H1 (cell line): ENCODE data around the gene RFX1. TPM values are rescaled to one million over a fixed set of nuclear protein-coding genes. Genes with fewer than 3 reads are reported as not detected.

Experiments used
- CTCF ChIA-PET: fragments of 300-600 bp; sonication (Branson Sonifier 250); formaldehyde crosslinking; loops from one replicate; lab custom pipeline; 2021; ENCODE audit not compliant: partially characterized antibody; lab: Charles Lee
- POLR2A ChIA-PET: fragments of 300-600 bp; sonication (Branson Sonifier 250); formaldehyde crosslinking; loops from one replicate; lab custom pipeline; 2021; ENCODE audit warnings: inconsistent platforms; ENCODE audit not compliant: partially characterized antibody; lab: Charles Lee
- DNase-seq, 2 experiments: peaks; one replicate each; pipeline versions ENCODE4 v3.0.0 to v3.0.0-alpha.2; 2010 to 2022; ENCODE audit warnings: low spot score in 2 of 2, low read depth in 1 of 2, mixed read lengths in 1 of 2
- FAIRE-seq: peaks from 2 replicates; lab custom pipeline; 2011; peaks lifted over from hg19 to GRCh38; lab: Jason Lieb, UNC
- H2AFZ ChIP-seq: 2 replicates; pipeline ENCODE4 v1.8.1; 2012; ENCODE audit warnings: low read length, inconsistent platforms
- H2AK5ac ChIP-seq: 2 replicates; pipeline ENCODE4 v1.6.1; 2013; ENCODE audit warnings: low read depth, low read length
- H2BK120ac ChIP-seq: replicated peaks from 2 replicates; pipeline ENCODE3; 2013; ENCODE audit warnings: low read depth, low read length, inconsistent platforms
- H2BK12ac ChIP-seq: 2 replicates; pipeline ENCODE4 v1.6.1; 2013; ENCODE audit warnings: low read depth, low read length
- H2BK15ac ChIP-seq: 2 replicates; pipeline ENCODE4 v1.6.1; 2013; ENCODE audit warnings: low read length
- H2BK20ac ChIP-seq: 2 replicates; pipeline ENCODE4 v1.6.1; 2013; ENCODE audit warnings: low read length
- H2BK5ac ChIP-seq: 2 replicates; pipeline ENCODE4 v1.6.1; 2013; ENCODE audit warnings: low read depth, low read length
- H3K14ac ChIP-seq: 2 replicates; pipeline ENCODE4 v1.6.1; 2013; ENCODE audit warnings: inconsistent platforms; ENCODE audit not compliant: insufficient read length
- H3K18ac ChIP-seq: 2 replicates; pipeline ENCODE4 v1.6.1; 2013; ENCODE audit warnings: low read length; ENCODE audit errors: extremely low read depth
- H3K23ac ChIP-seq: 2 replicates; pipeline ENCODE4 v1.6.1; 2013; ENCODE audit warnings: inconsistent platforms; ENCODE audit not compliant: insufficient read length
- H3K23me2 ChIP-seq: 2 replicates; pipeline ENCODE4 v1.6.1; 2013; ENCODE audit warnings: low read depth, low read length
- H3K27ac ChIP-seq: 2 replicates; pipeline ENCODE4 v1.6.1; 2011; ENCODE audit warnings: low read depth, low read length, inconsistent platforms
- H3K27me3 ChIP-seq, 4 experiments: replicated peaks in 1 of 4; 1 replicate in 1 of 4; 2 replicates in 3 of 4; pipeline versions ENCODE4 v1.6.1 to v1.8.1; 2011 to 2013; ENCODE audit warnings: low read length in 3 of 4, mild to moderate bottlenecking in 3 of 4, inconsistent platforms in 2 of 4, mixed read lengths in 2 of 4, moderate library complexity in 1 of 4; ENCODE audit not compliant: control insufficient read depth in 3 of 4, insufficient read depth in 3 of 4; ENCODE audit errors: extremely low read depth in 1 of 4
- H3K36me3 ChIP-seq, 4 experiments: 2 replicates each; pipeline versions ENCODE4 v1.6.1 to v1.8.1; 2011 to 2013; ENCODE audit warnings: mild to moderate bottlenecking in 4 of 4, low read length in 3 of 4, moderate library complexity in 2 of 4, control low read depth in 1 of 4, inconsistent platforms in 1 of 4; ENCODE audit not compliant: insufficient read depth in 4 of 4, control insufficient read depth in 2 of 4
- H3K4ac ChIP-seq: replicated peaks from 2 replicates; pipeline ENCODE3; 2013; ENCODE audit warnings: low read length, low read depth, mixed read lengths, inconsistent platforms; ENCODE audit not compliant: insufficient read length
- H3K4me1 ChIP-seq, 4 experiments: replicated peaks in 1 of 4; 1 replicate in 1 of 4; 2 replicates in 3 of 4; pipeline versions ENCODE4 v1.6.1 to v1.8.1; 2011 to 2013; ENCODE audit warnings: low read length in 3 of 4, inconsistent platforms in 2 of 4, mixed read lengths in 1 of 4; ENCODE audit not compliant: insufficient read depth in 4 of 4, control insufficient read depth in 3 of 4
- H3K4me2 ChIP-seq, 2 experiments: 2 replicates each; pipeline versions ENCODE4 v1.6.1 to v1.8.1; 2011 to 2013; ENCODE audit warnings: low read depth in 2 of 2, low read length in 2 of 2, control low read depth in 1 of 2, inconsistent platforms in 1 of 2, mild to moderate bottlenecking in 1 of 2; ENCODE audit not compliant: insufficient read depth in 1 of 2
- H3K4me3 ChIP-seq, 4 experiments: fragments of 200-600, 300-600 bp in 1 of 4; sonication (generic), shearing (Covaris generic), sonication (Bioruptor Twin) in 1 of 4; 2 replicates each; pipeline versions ENCODE4 v1.5.1 to v1.8.1; 2011 to 2016; ENCODE audit warnings: low read length in 4 of 4, low read depth in 3 of 4, control low read depth in 2 of 4, inconsistent platforms in 2 of 4, mild to moderate bottlenecking in 2 of 4, mixed read lengths in 1 of 4, moderate library complexity in 1 of 4; ENCODE audit not compliant: insufficient read depth in 2 of 4; ENCODE audit errors: extremely low read depth in 1 of 4
- H3K56ac ChIP-seq: replicated peaks from 2 replicates; pipeline ENCODE3; 2013; ENCODE audit warnings: low read depth, mild to moderate bottlenecking, mixed read lengths, low read length, inconsistent platforms; ENCODE audit not compliant: insufficient read length
- H3K79me1 ChIP-seq: 2 replicates; pipeline ENCODE4 v1.6.1; 2013; ENCODE audit warnings: low read depth, low read length, control low read depth
- H3K79me2 ChIP-seq, 2 experiments: 2 replicates each; pipeline versions ENCODE4 v1.6.1 to v1.8.1; 2012 to 2013; ENCODE audit warnings: low read length in 2 of 2, mild to moderate bottlenecking in 2 of 2, inconsistent platforms in 1 of 2; ENCODE audit not compliant: insufficient read depth in 2 of 2, control insufficient read depth in 1 of 2
- H3K9ac ChIP-seq, 4 experiments: replicated peaks in 1 of 4; 1 replicate in 1 of 4; 2 replicates in 3 of 4; pipeline versions ENCODE4 v1.6.1 to v1.8.1; 2011 to 2013; ENCODE audit warnings: low read depth in 3 of 4, low read length in 3 of 4, control low read depth in 2 of 4, mild to moderate bottlenecking in 2 of 4, moderate library complexity in 2 of 4, inconsistent platforms in 1 of 4; ENCODE audit errors: extremely low read depth in 1 of 4
- H3K9me3 ChIP-seq, 2 experiments: 2 replicates each; pipeline versions ENCODE4 v1.6.1 to v1.8.1; 2012 to 2013; ENCODE audit warnings: mild to moderate bottlenecking in 2 of 2, moderate library complexity in 2 of 2, control low read depth in 1 of 2, inconsistent platforms in 1 of 2, low read depth in 1 of 2, low read length in 1 of 2, mixed read lengths in 1 of 2; ENCODE audit not compliant: insufficient read depth in 2 of 2
- H4K20me1 ChIP-seq, 2 experiments: replicated peaks in 1 of 2; 2 replicates each; pipeline versions ENCODE3 to v1.8.1; 2011 to 2013; ENCODE audit warnings: inconsistent platforms in 2 of 2, low read length in 2 of 2, mild to moderate bottlenecking in 1 of 2; ENCODE audit not compliant: insufficient read depth in 2 of 2, control insufficient read depth in 1 of 2
- H4K5ac ChIP-seq: 2 replicates; pipeline ENCODE4 v1.6.1; 2013; ENCODE audit warnings: low read length, low read depth, mixed read lengths, inconsistent platforms; ENCODE audit not compliant: insufficient read length
- H4K8ac ChIP-seq: 2 replicates; pipeline ENCODE4 v1.8.0; 2013; ENCODE audit warnings: mild to moderate bottlenecking, moderate library complexity, low read length, inconsistent platforms; ENCODE audit not compliant: insufficient read depth; ENCODE audit errors: extremely low read depth
- H4K91ac ChIP-seq: replicated peaks from 2 replicates; pipeline ENCODE3; 2013; ENCODE audit warnings: low read length, mixed read lengths, inconsistent platforms; ENCODE audit not compliant: insufficient read length
- EP300 ChIP-seq, 2 experiments: IDR thresholded peaks; 1 replicate in 1 of 2; 2 replicates in 1 of 2; pipeline ENCODE4 v1.6.1; 2011 to 2012; ENCODE audit warnings: low read depth in 2 of 2, low read length in 2 of 2, mild to moderate bottlenecking in 2 of 2, borderline replicate concordance in 1 of 2, inconsistent platforms in 1 of 2, moderate library complexity in 1 of 2
- POLR2A ChIP-seq, 2 experiments: IDR thresholded peaks; 1 replicate in 1 of 2; 2 replicates in 1 of 2; pipeline ENCODE4 v1.6.1; 2011; ENCODE audit warnings: low read depth in 2 of 2, low read length in 2 of 2, mild to moderate bottlenecking in 2 of 2; ENCODE audit errors: control extremely low read depth in 1 of 2
- SRF ChIP-seq: IDR thresholded peaks from 2 replicates; pipeline ENCODE4 v1.6.1; 2011; ENCODE audit warnings: mild to moderate bottlenecking, low read depth, low read length, moderate library complexity
- TAF7 ChIP-seq: optimal IDR thresholded peaks from 2 replicates; pipeline ENCODE3; 2011; ENCODE audit warnings: low read depth, mild to moderate bottlenecking, inconsistent platforms, low read length, moderate library complexity, borderline replicate concordance
- YY1 ChIP-seq: IDR thresholded peaks from 2 replicates; pipeline ENCODE4 v1.6.1; 2011; ENCODE audit warnings: low read depth, mild to moderate bottlenecking, low read length
- WGBS, 2 experiments: shearing (Covaris generic) in 1 of 2; methylation state at CpG; one replicate each; pipeline versions ENCODE4 v1.1.6 to v1.1.7; 2013 to 2015; ENCODE audit warnings: low lambda C conversion rate in 2 of 2, mixed read lengths in 2 of 2, inconsistent platforms in 1 of 2, low coverage in 1 of 2, missing lambda C conversion rate in 1 of 2; ENCODE audit not compliant: insufficient replicate concordance in 2 of 2, insufficient coverage in 1 of 2, insufficient read length in 1 of 2; ENCODE audit errors: extremely low coverage in 1 of 2, missing lambda C conversion rate in 1 of 2; 5-methylcytosine and 5-hydroxymethylcytosine counted together
- polyA plus RNA-seq, 7 experiments: library from polyadenylated mRNA; depleted of rRNA in 3 of 7; stranded (reverse) in 5 of 7; unstranded in 2 of 7; fragments of >200 nt in 5 of 7; fragments of 200-250 nt in 2 of 7; gene quantifications; 1 replicate in 5 of 7; 2 replicates in 1 of 7; 4 replicates in 1 of 7; pipeline versions ENCODE4 v1.2.1 to v1.2.3, GENCODE V29; 2011 to 2013; ENCODE audit warnings: missing spikeins in 2 of 7, mixed read lengths in 2 of 7
- total RNA-seq: library from RNA; stranded (reverse); fragmentation: NEBNext Ultra II Directional; extraction: Animal tissue kit (Norgen Biotek cat#: 25700); gene quantifications from 2 replicates; pipeline ENCODE4 v1.2.1, GENCODE V29; 2021

The RFX1 gene
- total and polyA plus RNA-seq, 2 of the 8 experiments (the other 6 are each of a cell fraction or from before 2014, with no cell fraction given) = 4.9 to 17.0 TPM

DNA sequence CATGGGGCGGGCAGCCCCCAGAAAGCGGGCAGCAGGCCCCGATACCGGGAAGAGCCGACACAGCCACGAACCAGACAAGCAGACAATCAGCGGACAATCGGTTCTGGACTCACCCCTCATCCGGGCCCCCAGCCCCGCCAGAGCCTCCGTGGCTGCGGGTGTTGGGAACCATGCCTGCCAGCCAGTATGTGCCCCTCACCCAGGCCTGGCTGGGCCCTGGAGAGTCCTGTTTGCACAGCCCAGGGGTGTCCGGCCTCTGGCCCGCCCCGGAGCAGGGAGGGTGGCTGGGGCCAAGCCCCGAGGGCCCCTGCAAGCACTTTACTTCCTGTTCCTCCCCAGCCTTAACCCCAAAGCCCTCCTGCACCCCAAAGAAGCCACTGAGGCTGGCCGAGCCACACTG lies 75.7 kb downstream of the RFX1 start:
- no peak overlapping the region for H3K14ac ChIP-seq
- FAIRE-seq = no peak
- H2AK5ac ChIP-seq = no peak overlapping the region
- no peak overlapping the region for H2BK15ac ChIP-seq
- no peak overlapping the region for H3K4me2 ChIP-seq
- no peak overlapping the region for H3K18ac ChIP-seq
- H4K8ac ChIP-seq = no peak overlapping the region; the same call in 1 of the 2 replicates
- WGBS, 2 experiments = 85% methylated on average over 11 of the region's 17 CpGs; no CpG with 5 or more reads in 1 of the 2 experiments
- H3K4me1 ChIP-seq = peaks cover 0 to 16% (median 3%) of the 10 kb centered on the region in 4 experiments; a peak in 4 of 7 replicates
- H4K91ac ChIP-seq = no peak overlapping the region
- H3K4me3 ChIP-seq = no peak overlapping the region
- no peaks in the 10 kb centered on the region for H3K27me3 ChIP-seq
- H3K9me3 ChIP-seq = no peaks in the 10 kb centered on the region
- peaks cover 2 to 20% (median 11%) of the 10 kb centered on the region in 4 experiments; a peak in 6 of 8 replicates for H3K36me3 ChIP-seq
- H3K27ac ChIP-seq = no peak overlapping the region
- no peak for TF ChIP-seq YY1
- no peak for TF ChIP-seq EP300 (IDR thresholded peaks at IDR 0.05; ENCODE audit: borderline replicate concordance in 1 of 2, low read depth in 2 of 2, low read length in 2 of 2)
- no peak for TF ChIP-seq TAF7
- no peak for TF ChIP-seq POLR2A (IDR thresholded peaks at IDR 0.05; ENCODE audit: control extremely low read depth in 1 of 2, low read depth in 2 of 2, low read length in 2 of 2)
- no peak for TF ChIP-seq SRF
- TF ChIP-seq, all 59 proteins: peak for 0
- H3K23ac ChIP-seq = no peak overlapping the region
- H3K9ac ChIP-seq = no peak overlapping the region
- no peak overlapping the region for H2BK5ac ChIP-seq
- no peak for DNase-seq
- no peaks in the 10 kb centered on the region for H3K79me2 ChIP-seq
- ChIA-PET CTCF (interaction anchor here (1.0 to 1.4 kb wide), 2 partner anchors 28 to 47 kb away, joined by 3 to 4 read pairs; no protein-coding TSS in a partner anchor), POLR2A (interaction anchor here (1.0 to 5.4 kb wide), 6 partner anchors 9 to 33 kb away, joined by 3 to 39 read pairs (median 4); partner anchors contain the start of gene DCAF15)
- H3K56ac ChIP-seq = no peak overlapping the region
- no peak overlapping the region for H2BK12ac ChIP-seq
- 0 out of 2 replicates have a peak, but pooled peaks cover 4% of the 10 kb centered on the region for H3K23me2 ChIP-seq
- H2BK120ac ChIP-seq = no peak overlapping the region
- peaks cover 0 to 6% of the 10 kb centered on the region in 2 experiments for H4K20me1 ChIP-seq
- H2BK20ac ChIP-seq = no peak overlapping the region
- no peak overlapping the region for H3K4ac ChIP-seq
- no peak overlapping the region for H4K5ac ChIP-seq
- H3K79me1 ChIP-seq = peaks cover 3% of the 10 kb centered on the region; the same call in 1 of the 2 replicates
- no peak overlapping the region for H2AFZ ChIP-seq
